CD4-positive, alpha-beta T cell treated with Interleukin-6 for 4 hours (primary cell): ENCODE results near the gene UNC93A.
"Not testable (repeated sequence)": the region's sequence is repeated elsewhere in the genome, so short reads cannot be mapped to it uniquely, and the experiment has no call there.

Experiments used
- DNase-seq: peaks from one replicate; pipeline ENCODE4 v3.0.0-alpha.2; 2020; ENCODE audit warnings: mixed read lengths

The UNC93A gene

DNA sequence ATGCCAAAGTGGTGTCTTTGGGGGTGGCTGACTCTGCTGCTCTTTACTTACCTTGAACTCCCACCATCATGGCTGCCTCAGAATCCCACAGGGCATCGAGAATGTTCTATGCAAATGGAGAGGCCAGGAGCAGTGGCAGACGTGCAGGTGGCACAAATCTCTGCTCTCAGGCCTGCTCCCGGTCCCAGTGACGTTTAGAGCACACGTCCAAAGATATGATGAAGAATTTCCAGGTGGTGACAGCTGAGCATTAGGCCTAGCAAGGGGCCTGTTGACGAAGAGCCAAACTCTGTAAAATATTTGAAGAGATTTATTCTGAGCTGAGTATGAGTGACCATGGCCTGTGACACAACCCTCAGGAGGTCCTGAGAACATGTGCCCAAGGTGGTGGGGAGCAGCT lies 19.0 kb upstream of the UNC93A start:
- no peak for DNase-seq

DNA sequence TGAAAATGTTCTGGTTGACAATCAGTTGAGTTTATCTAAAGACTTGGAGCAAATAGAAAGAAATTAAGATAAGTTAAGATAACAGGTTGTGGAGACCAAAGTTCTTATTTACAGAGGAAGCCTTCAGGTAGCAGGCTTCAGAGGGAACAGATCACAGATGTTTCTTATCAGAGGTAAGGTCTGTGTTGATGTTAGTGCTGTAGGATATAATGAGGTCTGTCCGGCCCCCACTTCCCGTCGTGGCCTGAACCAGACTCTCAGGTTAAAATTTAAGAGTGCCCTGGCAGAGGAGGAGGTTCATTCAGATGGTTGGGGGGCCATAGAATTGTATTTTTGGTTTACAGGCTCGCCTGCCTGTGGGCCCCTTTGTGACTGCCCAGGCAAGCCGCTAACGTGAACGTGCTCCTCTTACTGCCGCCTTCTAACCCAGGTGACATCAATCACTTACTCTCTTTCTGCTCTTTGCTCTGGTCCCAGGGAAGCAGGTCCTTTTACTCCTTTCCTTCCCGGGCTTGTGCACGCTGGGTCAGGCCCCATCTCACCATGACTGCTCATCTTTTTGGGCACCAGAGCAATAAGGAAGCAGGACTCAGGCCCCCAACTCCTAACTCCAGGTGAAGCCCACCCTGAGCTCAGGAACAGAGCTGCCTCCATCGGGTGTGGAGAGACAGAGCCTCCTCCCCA lies 18.3 kb upstream of the UNC93A start:
- DNase-seq, result no peak

GRCh38 chr6:167274270-167274669 lies 16.8 kb upstream of the UNC93A start:
- DNase-seq, result no peak

GRCh38 chr6:167275001-167275400 lies 16.1 kb upstream of the UNC93A start:
- DNase-seq, result no peak

GRCh38 chr6:167275436-167275835 lies 15.7 kb upstream of the UNC93A start:
- no peak for DNase-seq

- DNase-seq, result no peak
Observed at GRCh38 chr6:167276772-167277533, 14.2 kb upstream of the UNC93A start.

- not testable (repeated sequence) for DNase-seq
Observed at GRCh38 chr6:167278173-167278940, 12.8 kb upstream of the UNC93A start.

GRCh38 chr6:167279766-167280446 lies 11.2 kb upstream of the UNC93A start:
- DNase-seq, result no peak

GRCh38 chr6:167280466-167280865 lies 10.6 kb upstream of the UNC93A start:
- not testable (repeated sequence) for DNase-seq

DNA sequence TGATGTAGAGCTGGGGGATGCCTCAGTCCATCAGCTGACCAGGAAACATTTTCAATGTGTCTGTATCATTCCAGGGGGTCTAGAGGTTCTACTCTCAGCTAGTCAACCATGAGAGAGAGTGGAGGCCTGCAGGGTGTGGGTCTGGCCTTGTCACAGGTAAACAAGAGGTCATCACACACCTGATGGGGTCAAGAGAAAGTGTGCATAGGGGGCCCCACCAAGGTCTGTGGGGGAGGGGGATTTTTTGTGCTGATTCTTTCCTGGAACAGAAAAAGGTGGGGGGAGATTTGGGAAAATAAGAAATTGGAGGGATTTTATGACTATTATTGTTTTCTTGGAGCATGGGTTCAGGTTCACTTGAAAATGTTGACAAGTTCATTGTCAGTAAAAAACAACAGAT lies 8.9 kb upstream of the UNC93A start:
- no peak for DNase-seq

- not testable (repeated sequence) for DNase-seq
Observed at GRCh38 chr6:167284565-167284964, 6.5 kb upstream of the UNC93A start.

DNA sequence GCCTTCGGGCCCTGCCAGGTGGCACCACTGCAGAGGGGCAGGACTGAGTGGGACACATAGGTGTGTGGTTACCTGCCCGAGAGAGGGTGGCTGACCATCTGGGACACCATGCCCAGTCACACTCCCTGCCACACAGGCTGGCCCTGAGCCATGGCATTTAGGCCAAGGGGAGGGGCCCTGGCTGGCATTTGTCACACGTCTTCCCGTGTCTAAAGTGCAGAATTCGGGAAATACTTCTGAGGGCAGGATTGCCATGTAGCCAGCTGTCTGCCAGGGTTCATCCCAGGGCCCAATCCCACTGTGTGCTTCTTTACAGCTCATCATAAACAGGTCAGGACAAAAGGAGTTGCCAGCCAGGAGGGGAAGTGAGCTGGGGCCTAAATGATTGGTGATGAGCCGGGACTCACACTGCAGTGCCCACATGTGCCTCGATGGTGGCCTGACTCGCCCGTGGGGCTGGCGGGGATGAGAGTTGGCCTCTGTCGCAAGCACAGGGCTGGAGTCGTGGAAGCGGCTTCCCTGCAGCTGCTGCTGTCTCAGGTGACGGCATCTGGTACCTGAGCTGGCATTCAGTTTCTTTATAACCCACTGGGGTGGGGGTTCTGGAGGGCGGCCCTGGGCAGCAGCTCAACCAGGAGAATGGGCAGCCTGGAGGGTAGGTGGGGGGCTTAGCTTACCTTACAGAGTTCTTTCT lies 5.9 kb upstream of the UNC93A start:
- DNase-seq, result no peak

GRCh38 chr6:167287513-167288048 lies 3.5 kb upstream of the UNC93A start:
- DNase-seq, result no peak

DNA sequence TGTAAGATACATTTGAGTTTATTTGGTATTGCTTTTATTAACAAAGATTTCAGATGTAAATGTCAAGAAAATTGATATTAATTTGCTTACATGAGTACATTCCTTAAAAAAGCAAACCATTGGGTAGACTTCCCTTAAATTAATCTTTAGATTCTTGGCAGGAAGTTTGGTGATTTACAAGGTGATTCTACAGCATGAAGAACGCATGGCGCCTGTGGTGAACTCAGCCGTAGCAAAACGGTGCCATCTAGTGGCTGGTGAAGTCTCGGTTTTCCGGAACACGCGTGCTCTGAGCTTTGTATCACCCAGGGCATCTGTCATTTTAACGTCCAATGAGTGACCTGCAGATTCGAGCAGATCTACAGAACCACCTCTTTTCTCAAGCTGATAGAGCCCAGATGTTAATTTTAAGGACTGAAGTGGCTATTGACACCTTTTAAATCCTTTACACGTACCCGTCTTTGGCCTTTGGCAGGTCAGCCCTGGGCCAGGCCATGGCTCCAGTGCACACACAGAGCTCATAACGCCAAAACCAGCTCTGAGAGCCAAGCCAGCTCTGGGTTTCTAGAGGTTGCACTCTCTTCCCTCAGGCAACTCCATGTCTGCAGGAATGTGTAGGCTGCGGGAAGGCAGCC lies 2.4 kb upstream of the UNC93A start:
- peak; percentile 41 for DNase-seq

- not testable (repeated sequence) for DNase-seq
Observed at GRCh38 chr6:167289291-167289690, 1.8 kb upstream of the UNC93A start.

DNA sequence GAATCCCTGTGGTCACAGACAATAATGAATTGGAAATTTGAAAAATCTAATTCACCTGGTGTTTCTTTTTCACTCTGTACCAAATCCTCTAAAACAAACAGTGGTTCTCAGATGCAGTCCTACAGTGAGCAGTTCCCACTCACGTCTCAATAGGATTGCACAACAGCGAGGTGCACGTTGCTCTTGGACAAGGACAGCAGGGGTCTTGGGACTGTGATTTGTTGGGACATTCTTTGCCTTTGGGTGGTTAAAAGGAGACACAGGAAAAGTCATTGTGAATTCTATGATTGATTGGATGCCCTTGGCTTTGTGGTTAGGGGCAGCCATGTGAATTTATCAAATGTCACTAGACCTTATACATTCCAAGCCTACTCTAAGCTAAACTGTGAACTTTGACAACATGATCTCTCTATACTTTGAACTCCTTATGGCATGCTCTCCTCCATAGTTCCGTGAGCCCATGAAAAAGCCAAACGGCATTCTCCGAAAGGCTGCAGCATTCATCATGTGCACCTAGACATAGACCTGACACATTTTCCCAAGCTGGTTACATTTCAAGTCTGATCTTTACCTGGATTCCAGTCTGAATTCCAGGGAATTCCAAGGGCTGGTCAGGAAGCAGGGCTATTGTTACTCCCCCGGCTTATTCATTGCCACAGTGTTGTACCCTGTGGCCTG lies 647 bp downstream of the UNC93A start:
- no peak for DNase-seq

- DNase-seq, result no peak
Observed at GRCh38 chr6:167292301-167293087, 1.4 kb downstream of the UNC93A start.

DNA sequence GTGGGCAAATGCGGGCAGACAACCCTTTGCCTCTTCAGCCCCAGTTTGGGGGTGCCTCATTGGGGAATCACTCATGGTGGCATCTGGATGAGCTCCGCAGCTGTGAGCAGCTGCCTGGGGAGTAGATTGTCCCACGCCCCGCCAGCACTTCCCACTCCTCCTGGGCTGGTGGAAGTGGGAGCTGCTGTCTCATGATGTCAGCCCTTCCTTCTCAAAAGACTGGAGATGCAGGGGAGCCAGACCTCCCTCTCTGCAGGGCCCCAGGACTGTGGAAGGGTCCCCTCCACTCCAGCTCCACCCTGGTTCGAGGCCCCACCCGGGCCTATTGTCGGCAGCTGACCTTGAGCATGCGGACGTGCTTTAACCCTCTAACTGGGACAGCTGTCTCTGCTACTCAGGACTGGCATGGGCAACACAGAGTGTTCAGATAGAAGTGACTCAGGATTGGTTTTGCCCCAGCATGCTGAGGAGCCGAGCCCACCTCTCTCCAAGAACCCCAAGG lies 2.0 kb downstream of the UNC93A start:
- no peak for DNase-seq

- DNase-seq, result no peak
Observed at GRCh38 chr6:167293590-167294091, 2.5 kb downstream of the UNC93A start.

GRCh38 chr6:167294241-167294640 lies 3.1 kb downstream of the UNC93A start:
- DNase-seq, result no peak
